NB4 (cell line): ENCODE measurements around the gene TPPP2.

ENCODE experiments used
- POLR2A ChIP-seq: IDR thresholded peaks from 2 replicates; pipeline ENCODE4 v1.6.1; 2011; ENCODE audit warnings: mild to moderate bottlenecking; ENCODE audit not compliant: insufficient read length; ENCODE audit errors: extremely low read depth
- TF ChIP-seq, protein P1 (sequence below): IDR thresholded peaks from one replicate; pipeline ENCODE4 v1.5.1; 2012; ENCODE audit warnings: low read depth, low read length

GRCh38 chr14:21059842-21060613, 30.0 kb downstream of the TPPP2 start:
- TF ChIP-seq POLR2A: no peak
- TF ChIP-seq, protein P1, sequence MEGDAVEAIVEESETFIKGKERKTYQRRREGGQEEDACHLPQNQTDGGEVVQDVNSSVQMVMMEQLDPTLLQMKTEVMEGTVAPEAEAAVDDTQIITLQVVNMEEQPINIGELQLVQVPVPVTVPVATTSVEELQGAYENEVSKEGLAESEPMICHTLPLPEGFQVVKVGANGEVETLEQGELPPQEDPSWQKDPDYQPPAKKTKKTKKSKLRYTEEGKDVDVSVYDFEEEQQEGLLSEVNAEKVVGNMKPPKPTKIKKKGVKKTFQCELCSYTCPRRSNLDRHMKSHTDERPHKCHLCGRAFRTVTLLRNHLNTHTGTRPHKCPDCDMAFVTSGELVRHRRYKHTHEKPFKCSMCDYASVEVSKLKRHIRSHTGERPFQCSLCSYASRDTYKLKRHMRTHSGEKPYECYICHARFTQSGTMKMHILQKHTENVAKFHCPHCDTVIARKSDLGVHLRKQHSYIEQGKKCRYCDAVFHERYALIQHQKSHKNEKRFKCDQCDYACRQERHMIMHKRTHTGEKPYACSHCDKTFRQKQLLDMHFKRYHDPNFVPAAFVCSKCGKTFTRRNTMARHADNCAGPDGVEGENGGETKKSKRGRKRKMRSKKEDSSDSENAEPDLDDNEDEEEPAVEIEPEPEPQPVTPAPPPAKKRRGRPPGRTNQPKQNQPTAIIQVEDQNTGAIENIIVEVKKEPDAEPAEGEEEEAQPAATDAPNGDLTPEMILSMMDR: no peak
